ENCODE results near the gene HAT1. TPM values are rescaled to one million over a fixed set of nuclear protein-coding genes. Genes with fewer than 3 reads are reported as not detected.

The HAT1 gene
- total RNA-seq, 1 experiment from 2014 or later = 74.3 TPM

- H3K36me3 Mint-ChIP-seq (ENCODE audit: insufficient read depth, unreplicated experiment) = peaks cover 25% of the 10 kb centered on the region
- TF ChIP-seq, protein P1, sequence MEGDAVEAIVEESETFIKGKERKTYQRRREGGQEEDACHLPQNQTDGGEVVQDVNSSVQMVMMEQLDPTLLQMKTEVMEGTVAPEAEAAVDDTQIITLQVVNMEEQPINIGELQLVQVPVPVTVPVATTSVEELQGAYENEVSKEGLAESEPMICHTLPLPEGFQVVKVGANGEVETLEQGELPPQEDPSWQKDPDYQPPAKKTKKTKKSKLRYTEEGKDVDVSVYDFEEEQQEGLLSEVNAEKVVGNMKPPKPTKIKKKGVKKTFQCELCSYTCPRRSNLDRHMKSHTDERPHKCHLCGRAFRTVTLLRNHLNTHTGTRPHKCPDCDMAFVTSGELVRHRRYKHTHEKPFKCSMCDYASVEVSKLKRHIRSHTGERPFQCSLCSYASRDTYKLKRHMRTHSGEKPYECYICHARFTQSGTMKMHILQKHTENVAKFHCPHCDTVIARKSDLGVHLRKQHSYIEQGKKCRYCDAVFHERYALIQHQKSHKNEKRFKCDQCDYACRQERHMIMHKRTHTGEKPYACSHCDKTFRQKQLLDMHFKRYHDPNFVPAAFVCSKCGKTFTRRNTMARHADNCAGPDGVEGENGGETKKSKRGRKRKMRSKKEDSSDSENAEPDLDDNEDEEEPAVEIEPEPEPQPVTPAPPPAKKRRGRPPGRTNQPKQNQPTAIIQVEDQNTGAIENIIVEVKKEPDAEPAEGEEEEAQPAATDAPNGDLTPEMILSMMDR (IDR thresholded peaks at IDR 0.05; ENCODE audit: insufficient read depth in 1 of 2, low read depth in 1 of 2, low read length in 1 of 2, severe bottlenecking in 1 of 2, unreplicated experiment in 1 of 2) = no peak
- H3K27me3 Mint-ChIP-seq (ENCODE audit: insufficient read depth, unreplicated experiment) = no peaks in the 10 kb centered on the region
- no peaks in the 10 kb centered on the region for H3K27me3 ChIP-seq (replicated peaks; ENCODE audit: control insufficient read depth, insufficient read depth, low read length)
- peak overlapping the region; percentile 97 for H3K27ac Mint-ChIP-seq (ENCODE audit: unreplicated experiment)
- H3K4me1 ChIP-seq = peaks cover 18% of the 10 kb centered on the region
- no peaks in the 10 kb centered on the region for H3K9me3 Mint-ChIP-seq (ENCODE audit: unreplicated experiment)
- ChIA-PET POLR2A (interaction anchor here (0.7 to 1.9 kb wide), 5 partner anchors 28 to 235 kb away, joined by 3 to 11 read pairs (median 6); partner anchors contain the start of genes DLX1, DLX2, DYNC1I2 and SLC25A12), CTCF (interaction anchor here (0.5 to 1.3 kb wide), 9 partner anchors 20 to 1105 kb away, joined by 3 to 6 read pairs (median 3); partner anchors contain the start of genes DLX2, GAD1 and SLC25A12)
- no peak for DNase-seq
- H3K4me1 Mint-ChIP-seq (ENCODE audit: low read depth, unreplicated experiment) = peaks cover 9% of the 10 kb centered on the region
- intact Hi-C loops (cut with micrococcal nuclease; ENCODE audit: unreplicated experiment) = loop anchor here (1.0 kb wide), 1 partner anchor 28 kb away; the partner anchor contains the start of gene SLC25A12
- H3K4me3 ChIP-seq (ENCODE audit: low read depth, low read length) = peak overlapping the region; percentile 30
- peak overlapping the region; percentile 98 for H3K4me3 Mint-ChIP-seq (ENCODE audit: unreplicated experiment)
- BruUV-seq (replicated peaks) = no TSS peak
- no peaks in the 10 kb centered on the region for H3K9me3 ChIP-seq
- H3K36me3 ChIP-seq (ENCODE audit: control insufficient read depth, insufficient read depth, low read length) = no peaks in the 10 kb centered on the region
Measured at GRCh38 chr2:171921970-171922229, 361 bp upstream of the HAT1 start.

- BruUV-seq (replicated peaks) = no TSS peak
- no peaks in the 10 kb centered on the region for H3K27me3 ChIP-seq (replicated peaks; ENCODE audit: control insufficient read depth, insufficient read depth, low read length)
- peak in 1 of 2 experiments; percentile 35 for DNase-seq
- H3K36me3 Mint-ChIP-seq (ENCODE audit: insufficient read depth, unreplicated experiment) = peaks cover 29% of the 10 kb centered on the region
- peaks cover 9% of the 10 kb centered on the region for H3K4me1 Mint-ChIP-seq (ENCODE audit: low read depth, unreplicated experiment)
- no peaks in the 10 kb centered on the region for H3K9me3 Mint-ChIP-seq (ENCODE audit: unreplicated experiment)
- H3K9me3 ChIP-seq = no peaks in the 10 kb centered on the region
- peak overlapping the region; percentile 81 for H3K4me3 ChIP-seq (ENCODE audit: low read depth, low read length)
- H3K27ac Mint-ChIP-seq (ENCODE audit: unreplicated experiment) = peak overlapping the region; percentile 97
- H3K36me3 ChIP-seq (ENCODE audit: control insufficient read depth, insufficient read depth, low read length) = no peaks in the 10 kb centered on the region
- intact Hi-C loops (cut with micrococcal nuclease; ENCODE audit: unreplicated experiment) = no loop called here
- CTCF ChIA-PET = interaction anchor here (0.6 to 1.3 kb wide), 3 partner anchors 29 to 208 kb away, joined by 3 to 7 read pairs (median 6); partner anchors contain the start of gene SLC25A12
- H3K27me3 Mint-ChIP-seq (ENCODE audit: insufficient read depth, unreplicated experiment) = no peaks in the 10 kb centered on the region
- peak overlapping the region; percentile 98 for H3K4me3 Mint-ChIP-seq (ENCODE audit: unreplicated experiment)
- peaks cover 18% of the 10 kb centered on the region for H3K4me1 ChIP-seq
- POLR2A ChIA-PET = interaction anchor here (1.5 to 1.9 kb wide), 2 partner anchors 29 to 176 kb away, joined by 6 to 11 read pairs; partner anchors contain the start of gene SLC25A12
- TF ChIP-seq, protein P1 (IDR thresholded peaks at IDR 0.05; ENCODE audit: insufficient read depth in 1 of 2, low read depth in 1 of 2, low read length in 1 of 2, severe bottlenecking in 1 of 2, unreplicated experiment in 1 of 2) = no peak
Measured at GRCh38 chr2:171923206-171923605, 945 bp downstream of the HAT1 start.

- Mint-ChIP-seq H3K36me3 (ENCODE audit: insufficient read depth, unreplicated experiment) (peaks cover 29% of the 10 kb centered on the region), H3K4me3 (ENCODE audit: unreplicated experiment) (peak overlapping the region; percentile 98), H3K4me1 (ENCODE audit: low read depth, unreplicated experiment) (peaks cover 9% of the 10 kb centered on the region), H3K27ac (ENCODE audit: unreplicated experiment) (peak overlapping the region; percentile 97), H3K27me3 (ENCODE audit: insufficient read depth, unreplicated experiment) (no peaks in the 10 kb centered on the region), H3K9me3 (ENCODE audit: unreplicated experiment) (no peaks in the 10 kb centered on the region)
- Histone ChIP-seq H3K4me1 (peaks cover 18% of the 10 kb centered on the region), H3K9me3 (no peaks in the 10 kb centered on the region), H3K27me3 (replicated peaks; ENCODE audit: control insufficient read depth, insufficient read depth, low read length) (no peaks in the 10 kb centered on the region), H3K36me3 (ENCODE audit: control insufficient read depth, insufficient read depth, low read length) (no peaks in the 10 kb centered on the region), H3K4me3 (ENCODE audit: low read depth, low read length) (no peak overlapping the region)
- intact Hi-C loops (cut with micrococcal nuclease; ENCODE audit: unreplicated experiment) = no loop called here
- DNase-seq = no peak
- no TSS peak for BruUV-seq (replicated peaks)
- CTCF ChIA-PET = interaction anchor here (1.2 kb wide), 1 partner anchor 23 kb away, joined by 3 read pairs; no protein-coding TSS in a partner anchor
- POLR2A ChIA-PET = no interaction called here
- TF ChIP-seq, protein P1 (IDR thresholded peaks at IDR 0.05; ENCODE audit: insufficient read depth in 1 of 2, low read depth in 1 of 2, low read length in 1 of 2, severe bottlenecking in 1 of 2, unreplicated experiment in 1 of 2) = no peak
Measured at GRCh38 chr2:171924170-171924942, 2.1 kb downstream of the HAT1 start.

Data from Caco-2 (cell line).